GM23338 (cell line): ENCODE measurements around the gene SERINC5. TPM values are rescaled to one million over a fixed set of nuclear protein-coding genes. Genes with fewer than 3 reads are reported as not detected.
A peak's percentile ranks its signal among the peaks of the same experiment; 100 is the strongest.

Source experiments
- ATAC-seq: fragments of 200-7000 bp; cut with Tn5 transposase; 3 replicates; pipeline ENCODE4 v1.9.1; 2020
- DNase-seq: peaks from one replicate; pipeline ENCODE4 v3.0.0-alpha.2; 2015; ENCODE audit warnings: low spot score
- H2AFZ ChIP-seq: fragments of 200-600 bp; sonication (generic); 2 replicates; pipeline ENCODE4 v1.8.0; 2016; ENCODE audit warnings: antibody characterized with exemption, mild to moderate bottlenecking, moderate library complexity
- H3F3A ChIP-seq: fragments of 200-600 bp; sonication (generic); replicated peaks from 2 replicates; pipeline ENCODE4 v1.8.0; 2017; ENCODE audit warnings: antibody characterized with exemption, mixed run types, low read depth
- H3K27ac ChIP-seq: fragments of 200-600 bp; sonication (generic); 2 replicates; pipeline ENCODE4 v1.6.1; 2016; ENCODE audit warnings: low read depth
- H3K27me3 ChIP-seq: fragments of 200-600 bp; sonication (generic); 2 replicates; pipeline ENCODE4 v1.8.0; 2016; ENCODE audit warnings: mild to moderate bottlenecking, mixed run types, moderate library complexity; ENCODE audit not compliant: insufficient read depth
- H3K36me3 ChIP-seq: fragments of 200-600 bp; sonication (generic); 2 replicates; pipeline ENCODE4 v1.8.0; 2016; ENCODE audit warnings: mild to moderate bottlenecking; ENCODE audit not compliant: insufficient read depth
- H3K4me1 ChIP-seq: fragments of 200-600 bp; sonication (generic); 2 replicates; pipeline ENCODE4 v1.8.0; 2016; ENCODE audit warnings: mild to moderate bottlenecking, moderate library complexity; ENCODE audit not compliant: insufficient read depth
- H3K4me2 ChIP-seq: fragments of 200-600 bp; sonication (generic); 2 replicates; pipeline ENCODE4 v1.7.1; 2017; ENCODE audit warnings: mixed run types
- H3K4me3 ChIP-seq: fragments of 200-600 bp; sonication (generic); 2 replicates; pipeline ENCODE4 v1.6.1; 2016; ENCODE audit warnings: mixed run types
- H3K79me2 ChIP-seq: fragments of 200-600 bp; sonication (generic); replicated peaks from 2 replicates; pipeline ENCODE4 v1.8.0; 2017; ENCODE audit warnings: mild to moderate bottlenecking; ENCODE audit not compliant: insufficient read depth
- H3K9me2 ChIP-seq: fragments of 200-600 bp; sonication (generic); 2 replicates; pipeline ENCODE4 v1.8.0; 2017; ENCODE audit not compliant: insufficient read depth
- H4K20me1 ChIP-seq: fragments of 200-600 bp; sonication (generic); replicated peaks from 2 replicates; pipeline ENCODE4 v1.8.0; 2017; ENCODE audit warnings: mild to moderate bottlenecking; ENCODE audit not compliant: insufficient read depth
- H3K27ac Mint-ChIP-seq: 2 replicates; pipeline ENCODE4 v1.8.0; 2020; ENCODE audit warnings: inconsistent platforms, mild to moderate bottlenecking, moderate library complexity, mixed read lengths
- H3K27me3 Mint-ChIP-seq: 3 replicates; pipeline ENCODE4 v1.8.0; 2022; ENCODE audit warnings: low read depth, mild to moderate bottlenecking, moderate library complexity, mixed read lengths, inconsistent platforms; ENCODE audit not compliant: insufficient read depth, poor library complexity
- H3K36me3 Mint-ChIP-seq: 3 replicates; pipeline ENCODE4 v1.8.0; 2021; ENCODE audit warnings: low read depth, mild to moderate bottlenecking, inconsistent platforms, moderate library complexity, mixed read lengths
- H3K4me1 Mint-ChIP-seq: 3 replicates; pipeline ENCODE4 v1.8.0; 2020; ENCODE audit warnings: mild to moderate bottlenecking, inconsistent platforms, mixed read lengths
- H3K4me3 Mint-ChIP-seq: 3 replicates; pipeline ENCODE4 v1.8.0; 2021; ENCODE audit warnings: moderate library complexity, mild to moderate bottlenecking, inconsistent platforms, mixed read lengths
- H3K9me3 Mint-ChIP-seq: 3 replicates; pipeline ENCODE4 v1.8.0; 2020; ENCODE audit warnings: moderate library complexity, mild to moderate bottlenecking, inconsistent platforms, mixed read lengths
- CREB1 ChIP-seq: fragments of 250-450 bp; sonication (Bioruptor Pico); IDR thresholded peaks from 2 replicates; pipeline ENCODE4 v1.5.0; 2020; ENCODE audit warnings: low read depth, mild to moderate bottlenecking, moderate library complexity
- CTCF ChIP-seq, 2 experiments: fragments of 200-600 bp in 1 of 2; sonication (generic) in 1 of 2; conservative IDR thresholded peaks; 2 replicates each; pipeline versions ENCODE4 v1.5.1 to v1.6.1; 2016 to 2017; ENCODE audit warnings: antibody characterized with exemption in 2 of 2, low read depth in 2 of 2, mild to moderate bottlenecking in 2 of 2, moderate library complexity in 1 of 2
- EZH2 ChIP-seq: fragments of 200-600 bp; sonication (generic); IDR thresholded peaks from one replicate; pipeline ENCODE4 v1.8.0; 2017; ENCODE audit warnings: antibody characterized with exemption, mild to moderate bottlenecking, low read depth; ENCODE audit not compliant: unreplicated experiment
- EZH2phosphoT487 ChIP-seq: fragments of 200-600 bp; sonication (generic); IDR thresholded peaks from one replicate; pipeline ENCODE4 v1.8.1; 2018; ENCODE audit warnings: antibody characterized with exemption; ENCODE audit not compliant: unreplicated experiment
- JUNB ChIP-seq: IDR thresholded peaks from one replicate; pipeline ENCODE4 v1.6.1; 2016; ENCODE audit warnings: antibody characterized with exemption; ENCODE audit not compliant: unreplicated experiment
- NANOG ChIP-seq: IDR thresholded peaks from 2 replicates; pipeline ENCODE4 v1.6.1; 2016; ENCODE audit warnings: antibody characterized with exemption, borderline replicate concordance
- POLR2AphosphoS5 ChIP-seq: IDR thresholded peaks from 2 replicates; pipeline ENCODE4 v1.6.1; 2016; ENCODE audit warnings: antibody characterized with exemption, low read depth
- STAT1 ChIP-seq: IDR thresholded peaks from one replicate; pipeline ENCODE4 v1.6.1; 2016; ENCODE audit warnings: antibody characterized with exemption; ENCODE audit not compliant: unreplicated experiment
- ZNF114 ChIP-seq: fragments of 250-450 bp; sonication (Bioruptor Pico); IDR thresholded peaks from 2 replicates; pipeline ENCODE4 v1.5.0; 2020; ENCODE audit warnings: mild to moderate bottlenecking, moderate library complexity
- ZNF331 ChIP-seq: fragments of 250-450 bp; sonication (Bioruptor Pico); IDR thresholded peaks from 2 replicates; pipeline ENCODE4 v1.5.0; 2020; ENCODE audit warnings: low read depth, mild to moderate bottlenecking, moderate library complexity
- polyA plus RNA-seq: library from polyadenylated mRNA; unstranded; fragments of >200 nt; fragmentation: Nextera tagmentation; extraction: Ambion mirVana; gene quantifications from 2 replicates; pipeline ENCODE4 v1.2.1, GENCODE V29; 2016
- total RNA-seq: library from RNA; depleted of rRNA; stranded (reverse); fragments of >200 nt; shearing (Covaris generic); gene quantifications from 2 replicates; pipeline ENCODE4 v1.2.3, GENCODE V29; 2014
- TF ChIP-seq, protein P1 (sequence below): IDR thresholded peaks from one replicate; pipeline ENCODE4 v1.6.1; 2018; ENCODE audit warnings: antibody characterized with exemption; ENCODE audit not compliant: unreplicated experiment
- TF ChIP-seq, protein P2 (sequence below): fragments of 250-450 bp; sonication (Bioruptor Pico); IDR thresholded peaks from 2 replicates; pipeline ENCODE4 v1.5.0; 2020; ENCODE audit warnings: mild to moderate bottlenecking, moderate library complexity
- TF ChIP-seq, protein P3 (sequence below): IDR thresholded peaks from 2 replicates; pipeline ENCODE4 v1.6.1; 2016; ENCODE audit warnings: antibody characterized with exemption

The SERINC5 gene
- total and polyA plus RNA-seq, 2 experiments from 2014 or later, result 34.0 to 107 TPM

- no peaks in the 10 kb centered on the region; the same call in 1 of the 2 replicates for H3K79me2 ChIP-seq
- no peak overlapping the region for H3K4me3 ChIP-seq
- H3K27me3 Mint-ChIP-seq, result peaks cover 2% of the 10 kb centered on the region
- H3K9me3 Mint-ChIP-seq, result no peaks in the 10 kb centered on the region
- H3K9me2 ChIP-seq, result no peaks in the 10 kb centered on the region
- no peaks in the 10 kb centered on the region for H4K20me1 ChIP-seq
- peaks cover 69% of the 10 kb centered on the region for H3K36me3 Mint-ChIP-seq
- DNase-seq (no peak), ATAC-seq (no peak)
- H3K4me1 Mint-ChIP-seq, result peaks cover 29% of the 10 kb centered on the region
- H3F3A ChIP-seq, result peaks cover 6% of the 10 kb centered on the region; the same call in 1 of the 2 replicates
- no peaks in the 10 kb centered on the region for H3K27me3 ChIP-seq
- H3K27ac Mint-ChIP-seq, result no peak overlapping the region
- H3K4me1 ChIP-seq, result peaks cover 25% of the 10 kb centered on the region
- no peak overlapping the region for H3K4me2 ChIP-seq
- peak overlapping the region; percentile 63; the same call in 1 of the 2 replicates for H3K27ac ChIP-seq
- H3K4me3 Mint-ChIP-seq, result no peak overlapping the region
- H3K36me3 ChIP-seq, result peaks cover 6% of the 10 kb centered on the region
- TF ChIP-seq EZH2 (no peak), JUNB (no peak), ZNF114 (CRISPR knock-in tag) (no peak), ZNF331 (CRISPR knock-in tag) (no peak), POLR2AphosphoS5 (no peak), CREB1 (CRISPR knock-in tag) (no peak), STAT1 (no peak), CTCF (conservative IDR thresholded peaks at IDR 0.05; ENCODE audit: low read depth in 2 of 2) (no peak), EZH2phosphoT487 (no peak), NANOG (no peak)
- TF ChIP-seq, protein P1, sequence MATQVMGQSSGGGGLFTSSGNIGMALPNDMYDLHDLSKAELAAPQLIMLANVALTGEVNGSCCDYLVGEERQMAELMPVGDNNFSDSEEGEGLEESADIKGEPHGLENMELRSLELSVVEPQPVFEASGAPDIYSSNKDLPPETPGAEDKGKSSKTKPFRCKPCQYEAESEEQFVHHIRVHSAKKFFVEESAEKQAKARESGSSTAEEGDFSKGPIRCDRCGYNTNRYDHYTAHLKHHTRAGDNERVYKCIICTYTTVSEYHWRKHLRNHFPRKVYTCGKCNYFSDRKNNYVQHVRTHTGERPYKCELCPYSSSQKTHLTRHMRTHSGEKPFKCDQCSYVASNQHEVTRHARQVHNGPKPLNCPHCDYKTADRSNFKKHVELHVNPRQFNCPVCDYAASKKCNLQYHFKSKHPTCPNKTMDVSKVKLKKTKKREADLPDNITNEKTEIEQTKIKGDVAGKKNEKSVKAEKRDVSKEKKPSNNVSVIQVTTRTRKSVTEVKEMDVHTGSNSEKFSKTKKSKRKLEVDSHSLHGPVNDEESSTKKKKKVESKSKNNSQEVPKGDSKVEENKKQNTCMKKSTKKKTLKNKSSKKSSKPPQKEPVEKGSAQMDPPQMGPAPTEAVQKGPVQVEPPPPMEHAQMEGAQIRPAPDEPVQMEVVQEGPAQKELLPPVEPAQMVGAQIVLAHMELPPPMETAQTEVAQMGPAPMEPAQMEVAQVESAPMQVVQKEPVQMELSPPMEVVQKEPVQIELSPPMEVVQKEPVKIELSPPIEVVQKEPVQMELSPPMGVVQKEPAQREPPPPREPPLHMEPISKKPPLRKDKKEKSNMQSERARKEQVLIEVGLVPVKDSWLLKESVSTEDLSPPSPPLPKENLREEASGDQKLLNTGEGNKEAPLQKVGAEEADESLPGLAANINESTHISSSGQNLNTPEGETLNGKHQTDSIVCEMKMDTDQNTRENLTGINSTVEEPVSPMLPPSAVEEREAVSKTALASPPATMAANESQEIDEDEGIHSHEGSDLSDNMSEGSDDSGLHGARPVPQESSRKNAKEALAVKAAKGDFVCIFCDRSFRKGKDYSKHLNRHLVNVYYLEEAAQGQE, result no peak
- TF ChIP-seq, protein P2, sequence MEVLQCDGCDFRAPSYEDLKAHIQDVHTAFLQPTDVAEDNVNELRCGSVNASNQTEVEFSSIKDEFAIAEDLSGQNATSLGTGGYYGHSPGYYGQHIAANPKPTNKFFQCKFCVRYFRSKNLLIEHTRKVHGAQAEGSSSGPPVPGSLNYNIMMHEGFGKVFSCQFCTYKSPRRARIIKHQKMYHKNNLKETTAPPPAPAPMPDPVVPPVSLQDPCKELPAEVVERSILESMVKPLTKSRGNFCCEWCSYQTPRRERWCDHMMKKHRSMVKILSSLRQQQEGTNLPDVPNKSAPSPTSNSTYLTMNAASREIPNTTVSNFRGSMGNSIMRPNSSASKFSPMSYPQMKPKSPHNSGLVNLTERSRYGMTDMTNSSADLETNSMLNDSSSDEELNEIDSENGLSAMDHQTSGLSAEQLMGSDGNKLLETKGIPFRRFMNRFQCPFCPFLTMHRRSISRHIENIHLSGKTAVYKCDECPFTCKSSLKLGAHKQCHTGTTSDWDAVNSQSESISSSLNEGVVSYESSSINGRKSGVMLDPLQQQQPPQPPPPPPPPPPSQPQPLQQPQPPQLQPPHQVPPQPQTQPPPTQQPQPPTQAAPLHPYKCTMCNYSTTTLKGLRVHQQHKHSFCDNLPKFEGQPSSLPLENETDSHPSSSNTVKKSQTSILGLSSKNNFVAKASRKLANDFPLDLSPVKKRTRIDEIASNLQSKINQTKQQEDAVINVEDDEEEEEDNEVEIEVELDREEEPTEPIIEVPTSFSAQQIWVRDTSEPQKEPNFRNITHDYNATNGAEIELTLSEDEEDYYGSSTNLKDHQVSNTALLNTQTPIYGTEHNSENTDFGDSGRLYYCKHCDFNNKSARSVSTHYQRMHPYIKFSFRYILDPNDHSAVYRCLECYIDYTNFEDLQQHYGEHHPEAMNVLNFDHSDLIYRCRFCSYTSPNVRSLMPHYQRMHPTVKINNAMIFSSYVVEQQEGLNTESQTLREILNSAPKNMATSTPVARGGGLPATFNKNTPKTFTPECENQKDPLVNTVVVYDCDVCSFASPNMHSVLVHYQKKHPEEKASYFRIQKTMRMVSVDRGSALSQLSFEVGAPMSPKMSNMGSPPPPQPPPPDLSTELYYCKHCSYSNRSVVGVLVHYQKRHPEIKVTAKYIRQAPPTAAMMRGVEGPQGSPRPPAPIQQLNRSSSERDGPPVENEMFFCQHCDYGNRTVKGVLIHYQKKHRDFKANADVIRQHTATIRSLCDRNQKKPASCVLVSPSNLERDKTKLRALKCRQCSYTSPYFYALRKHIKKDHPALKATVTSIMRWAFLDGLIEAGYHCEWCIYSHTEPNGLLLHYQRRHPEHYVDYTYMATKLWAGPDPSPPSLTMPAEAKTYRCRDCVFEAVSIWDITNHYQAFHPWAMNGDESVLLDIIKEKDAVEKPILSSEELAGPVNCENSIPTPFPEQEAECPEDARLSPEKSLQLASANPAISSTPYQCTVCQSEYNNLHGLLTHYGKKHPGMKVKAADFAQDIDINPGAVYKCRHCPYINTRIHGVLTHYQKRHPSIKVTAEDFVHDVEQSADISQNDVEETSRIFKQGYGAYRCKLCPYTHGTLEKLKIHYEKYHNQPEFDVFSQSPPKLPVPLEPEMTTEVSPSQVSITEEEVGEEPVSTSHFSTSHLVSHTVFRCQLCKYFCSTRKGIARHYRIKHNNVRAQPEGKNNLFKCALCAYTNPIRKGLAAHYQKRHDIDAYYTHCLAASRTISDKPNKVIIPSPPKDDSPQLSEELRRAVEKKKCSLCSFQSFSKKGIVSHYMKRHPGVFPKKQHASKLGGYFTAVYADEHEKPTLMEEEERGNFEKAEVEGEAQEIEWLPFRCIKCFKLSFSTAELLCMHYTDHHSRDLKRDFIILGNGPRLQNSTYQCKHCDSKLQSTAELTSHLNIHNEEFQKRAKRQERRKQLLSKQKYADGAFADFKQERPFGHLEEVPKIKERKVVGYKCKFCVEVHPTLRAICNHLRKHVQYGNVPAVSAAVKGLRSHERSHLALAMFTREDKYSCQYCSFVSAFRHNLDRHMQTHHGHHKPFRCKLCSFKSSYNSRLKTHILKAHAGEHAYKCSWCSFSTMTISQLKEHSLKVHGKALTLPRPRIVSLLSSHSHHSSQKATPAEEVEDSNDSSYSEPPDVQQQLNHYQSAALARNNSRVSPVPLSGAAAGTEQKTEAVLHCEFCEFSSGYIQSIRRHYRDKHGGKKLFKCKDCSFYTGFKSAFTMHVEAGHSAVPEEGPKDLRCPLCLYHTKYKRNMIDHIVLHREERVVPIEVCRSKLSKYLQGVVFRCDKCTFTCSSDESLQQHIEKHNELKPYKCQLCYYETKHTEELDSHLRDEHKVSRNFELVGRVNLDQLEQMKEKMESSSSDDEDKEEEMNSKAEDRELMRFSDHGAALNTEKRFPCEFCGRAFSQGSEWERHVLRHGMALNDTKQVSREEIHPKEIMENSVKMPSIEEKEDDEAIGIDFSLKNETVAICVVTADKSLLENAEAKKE (CRISPR knock-in tag), result no peak
- TF ChIP-seq, protein P3, sequence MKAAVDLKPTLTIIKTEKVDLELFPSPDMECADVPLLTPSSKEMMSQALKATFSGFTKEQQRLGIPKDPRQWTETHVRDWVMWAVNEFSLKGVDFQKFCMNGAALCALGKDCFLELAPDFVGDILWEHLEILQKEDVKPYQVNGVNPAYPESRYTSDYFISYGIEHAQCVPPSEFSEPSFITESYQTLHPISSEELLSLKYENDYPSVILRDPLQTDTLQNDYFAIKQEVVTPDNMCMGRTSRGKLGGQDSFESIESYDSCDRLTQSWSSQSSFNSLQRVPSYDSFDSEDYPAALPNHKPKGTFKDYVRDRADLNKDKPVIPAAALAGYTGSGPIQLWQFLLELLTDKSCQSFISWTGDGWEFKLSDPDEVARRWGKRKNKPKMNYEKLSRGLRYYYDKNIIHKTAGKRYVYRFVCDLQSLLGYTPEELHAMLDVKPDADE, result no peak
- H2AFZ ChIP-seq, result no peak overlapping the region
Measured at GRCh38 chr5:80152778-80153177, 103.1 kb downstream of the SERINC5 start.
